ENCODE data around the gene ZFAND2A. TPM values are rescaled to one million over a fixed set of nuclear protein-coding genes. Genes with fewer than 3 reads are reported as not detected.
A peak's percentile ranks its signal among the peaks of the same experiment; 100 is the strongest.
"Not testable (repeated sequence)": the region's sequence is repeated elsewhere in the genome, so short reads cannot be mapped to it uniquely, and the experiment has no call there.

Gene ZFAND2A
- total RNA-seq, 2 donors from 2014 or later: 62.2 to 71.3 TPM

DNA sequence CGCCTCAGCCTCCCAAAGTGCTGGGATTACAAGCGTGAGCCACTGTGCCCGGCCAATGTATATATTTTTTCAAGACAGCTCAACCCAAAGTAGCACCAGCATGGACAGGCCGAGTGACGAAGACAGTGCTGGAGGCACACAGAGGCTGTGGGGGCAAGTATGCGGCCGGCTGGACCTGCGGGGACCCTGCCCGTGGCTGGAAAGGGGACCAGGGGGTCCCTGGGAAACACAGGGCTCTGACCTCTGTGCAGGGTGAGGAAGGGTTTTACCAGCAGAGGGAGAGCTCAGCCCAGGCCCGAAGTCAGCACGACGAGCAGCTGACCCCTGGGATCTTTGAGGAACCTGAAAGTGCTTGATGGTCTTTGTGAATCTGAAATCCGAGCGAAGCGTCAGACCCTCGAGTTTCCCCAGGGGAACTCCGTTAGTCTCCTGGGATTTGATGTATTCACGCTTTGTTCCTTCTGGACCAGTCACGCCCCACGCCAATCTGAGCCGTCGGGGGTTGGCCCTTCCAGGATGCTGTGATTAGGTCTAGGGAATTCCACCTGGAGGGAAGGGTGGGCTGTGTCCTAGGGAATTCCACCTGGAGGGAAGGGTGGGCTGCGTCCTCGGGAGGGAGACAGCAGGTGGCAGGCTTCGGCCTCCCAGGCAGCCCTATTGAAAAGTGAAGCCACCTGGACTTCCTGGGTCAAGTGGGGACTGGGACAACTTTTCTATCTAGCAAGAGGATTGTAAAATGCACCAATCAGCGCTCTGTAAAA, 10.9 kb upstream of the ZFAND2A start:
- DNase-seq (no peak), ATAC-seq (replicated peaks in 1 of 2) (no peak)
- no peaks in the 10 kb centered on the region for H3K27me3 Mint-ChIP-seq (ENCODE audit: low read depth)
- H3K9me3 Mint-ChIP-seq: no peaks in the 10 kb centered on the region
- peaks cover 14% of the 10 kb centered on the region for H3K4me1 Mint-ChIP-seq (ENCODE audit: low read depth)
- H3K36me3 Mint-ChIP-seq (ENCODE audit: insufficient read depth in 2 of 2): no peaks in the 10 kb centered on the region
- no peak overlapping the region for H3K4me3 Mint-ChIP-seq
- H3K27ac Mint-ChIP-seq: no peak overlapping the region

DNA sequence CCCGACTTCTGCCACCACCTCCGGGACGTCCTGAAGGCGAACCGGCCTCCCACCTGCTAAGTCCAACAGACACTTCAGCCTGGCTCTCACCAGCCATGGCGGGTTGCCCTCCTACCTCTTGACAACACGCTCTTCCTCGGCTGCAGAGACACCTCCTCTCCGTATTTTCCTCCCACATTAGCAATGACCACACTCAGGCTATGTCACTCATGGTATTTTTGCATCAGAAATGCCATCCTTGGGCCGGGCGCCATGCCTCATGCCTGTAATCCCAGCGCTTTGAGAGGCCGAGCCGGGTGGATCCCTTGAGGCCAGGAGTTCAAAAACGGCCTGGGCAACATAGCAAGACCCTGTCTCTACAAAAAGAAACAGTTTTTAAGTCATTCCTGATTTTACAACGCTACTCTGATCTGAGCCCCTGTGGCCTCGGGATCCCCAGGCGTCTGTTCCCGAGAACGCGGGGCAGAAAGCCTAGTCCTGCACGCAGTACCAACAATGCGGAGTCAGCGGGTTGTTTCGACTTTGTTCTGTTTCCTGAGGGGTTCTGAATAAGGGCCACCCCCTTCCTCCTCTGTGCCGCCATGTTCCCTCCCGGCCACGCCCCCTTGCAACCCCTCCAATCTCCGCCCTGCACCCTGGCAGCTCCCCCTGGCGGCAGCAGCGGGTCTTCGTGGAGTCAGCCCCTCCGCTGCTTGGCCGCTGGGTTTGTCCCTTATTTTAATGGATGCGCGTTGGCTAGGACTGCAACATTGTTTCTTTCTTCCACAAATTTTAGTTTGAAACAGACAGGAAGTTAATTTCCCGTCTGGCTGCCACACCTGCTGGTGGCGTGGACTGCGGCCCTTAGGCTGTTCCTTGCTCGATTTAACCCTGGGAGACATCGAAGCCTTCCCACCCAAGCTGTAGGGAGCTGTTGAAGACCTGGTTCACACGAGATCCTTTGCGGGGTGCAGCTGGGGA, 9.7 kb upstream of the ZFAND2A start:
- Mint-ChIP-seq H3K4me1 (ENCODE audit: low read depth) (peaks cover 12% of the 10 kb centered on the region), H3K4me3 (peak overlapping the region; percentile 83 to 84)

DNA sequence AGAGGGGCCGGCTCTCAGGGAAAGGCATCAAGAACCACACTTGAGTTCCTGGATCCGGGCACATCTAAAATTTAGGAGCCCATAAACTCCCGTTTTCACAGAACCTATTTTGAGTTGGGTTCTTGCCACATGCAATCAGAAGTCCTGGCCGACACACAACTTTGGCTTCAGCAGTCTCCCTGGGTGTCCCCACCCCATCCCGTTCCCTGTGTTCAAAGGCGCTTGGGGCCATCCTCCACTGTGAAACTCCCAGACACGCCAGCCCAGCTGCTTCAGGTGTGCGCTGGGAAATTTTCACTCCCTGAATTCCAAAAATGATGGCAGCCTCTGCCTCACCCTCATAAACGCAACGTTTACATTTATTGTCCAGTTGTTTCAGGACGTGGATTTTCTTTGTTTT, 8.4 kb upstream of the ZFAND2A start:
- ATAC-seq (replicated peaks in 1 of 2) (no peak), DNase-seq (no peak)
- Mint-ChIP-seq H3K4me3 (no peak overlapping the region), H3K27ac (no peak overlapping the region), H3K4me1 (ENCODE audit: low read depth) (peaks cover 12% of the 10 kb centered on the region), H3K9me3 (no peaks in the 10 kb centered on the region), H3K27me3 (ENCODE audit: low read depth) (no peaks in the 10 kb centered on the region), H3K36me3 (ENCODE audit: insufficient read depth in 2 of 2) (no peaks in the 10 kb centered on the region)

More for the DNA sequence above, 9.7 kb upstream of the ZFAND2A start:
- Mint-ChIP-seq H3K27me3 (ENCODE audit: low read depth) (no peaks in the 10 kb centered on the region), H3K27ac (peak overlapping the region; percentile 54), H3K36me3 (ENCODE audit: insufficient read depth in 2 of 2) (no peaks in the 10 kb centered on the region), H3K9me3 (no peaks in the 10 kb centered on the region)
- ATAC-seq (replicated peaks in 1 of 2) (peak; percentile 96 to 98), DNase-seq (peak; percentile 92 to 97)

DNA sequence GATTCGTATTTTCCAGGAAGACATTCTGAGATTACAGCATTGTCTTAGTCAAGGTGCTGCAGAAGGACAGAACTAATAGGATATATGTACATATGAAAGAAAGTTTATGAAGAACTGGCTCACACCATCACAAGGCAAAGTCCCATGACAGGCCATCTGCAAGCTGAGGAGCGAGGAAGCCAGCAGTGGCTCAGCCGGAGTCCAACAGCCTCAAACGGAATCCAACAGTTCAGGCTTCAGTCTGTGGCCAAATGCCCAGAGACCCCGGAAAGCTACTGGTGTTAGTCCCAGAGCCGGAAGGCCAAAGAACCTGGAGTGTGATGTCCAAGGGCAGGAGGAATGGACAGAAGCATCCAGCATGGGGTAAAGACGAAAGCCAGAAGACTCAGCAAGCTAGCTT, 4.4 kb upstream of the ZFAND2A start:
- no peaks in the 10 kb centered on the region for H3K27me3 Mint-ChIP-seq (ENCODE audit: low read depth)
- no peak overlapping the region for H3K27ac Mint-ChIP-seq
- ATAC-seq (replicated peaks in 1 of 2) (no peak), DNase-seq (no peak)
- peaks cover 14% of the 10 kb centered on the region for H3K4me1 Mint-ChIP-seq (ENCODE audit: low read depth)
- no peaks in the 10 kb centered on the region for H3K9me3 Mint-ChIP-seq
- no peak overlapping the region for H3K4me3 Mint-ChIP-seq
- no peaks in the 10 kb centered on the region for H3K36me3 Mint-ChIP-seq (ENCODE audit: insufficient read depth in 2 of 2)

DNA sequence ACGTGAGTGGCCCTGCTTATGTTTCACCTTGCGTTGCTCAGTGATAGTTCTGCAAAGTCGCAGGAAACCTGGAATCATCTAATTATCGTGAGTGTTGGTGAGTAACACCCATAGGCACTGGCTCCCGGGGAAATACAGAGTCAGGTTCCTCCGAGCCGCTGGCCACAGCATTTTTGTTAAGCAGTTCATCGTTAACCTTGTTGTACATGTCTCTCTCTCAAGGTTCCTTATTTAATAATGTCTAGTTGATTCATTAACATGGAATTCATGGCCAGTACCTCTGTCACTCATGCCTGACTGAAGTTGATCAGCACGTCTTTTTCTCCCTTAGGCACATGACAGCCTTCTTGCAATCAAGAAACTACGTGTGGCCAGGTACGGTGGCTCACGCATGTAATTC, 3.1 kb upstream of the ZFAND2A start:
- ATAC-seq (replicated peaks in 1 of 2) (no peak), DNase-seq (no peak)
- Mint-ChIP-seq H3K27ac (no peak overlapping the region), H3K4me3 (no peak overlapping the region), H3K9me3 (no peaks in the 10 kb centered on the region), H3K4me1 (ENCODE audit: low read depth) (peaks cover 21% of the 10 kb centered on the region), H3K36me3 (ENCODE audit: insufficient read depth in 2 of 2) (peaks cover 0 to 3% of the 10 kb centered on the region in 2 donors), H3K27me3 (ENCODE audit: low read depth) (no peaks in the 10 kb centered on the region)

DNA sequence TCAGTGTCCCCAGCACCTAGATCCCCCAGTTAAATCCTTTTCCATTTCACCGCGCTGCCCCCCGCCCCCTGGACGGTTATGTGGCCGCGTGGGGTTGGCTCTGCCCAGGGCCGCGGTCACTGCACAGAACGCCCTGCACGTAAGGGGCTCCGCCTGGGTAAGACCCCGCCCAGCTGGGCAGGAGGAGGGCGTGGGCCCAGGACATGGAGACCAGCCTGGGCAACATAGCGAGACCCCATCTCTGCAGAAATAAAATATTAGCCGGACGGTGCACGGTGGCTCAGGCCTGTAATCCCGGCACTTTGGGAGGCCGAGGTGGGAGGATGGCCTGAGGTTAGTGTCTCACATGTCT, 650 bp upstream of the ZFAND2A start:
- H3K36me3 Mint-ChIP-seq (ENCODE audit: insufficient read depth in 2 of 2): peaks cover 0 to 3% of the 10 kb centered on the region in 2 donors
- DNase-seq (peak in 1 of 2 donors; percentile 28), ATAC-seq (replicated peaks in 1 of 2) (peak; percentile 0 to 5)
- H3K27ac Mint-ChIP-seq: peak overlapping the region; percentile 22
- no peaks in the 10 kb centered on the region for H3K27me3 Mint-ChIP-seq (ENCODE audit: low read depth)
- no peaks in the 10 kb centered on the region for H3K9me3 Mint-ChIP-seq
- peaks cover 25% of the 10 kb centered on the region for H3K4me1 Mint-ChIP-seq (ENCODE audit: low read depth)
- H3K4me3 Mint-ChIP-seq: peak overlapping the region; percentile 72 to 89

DNA sequence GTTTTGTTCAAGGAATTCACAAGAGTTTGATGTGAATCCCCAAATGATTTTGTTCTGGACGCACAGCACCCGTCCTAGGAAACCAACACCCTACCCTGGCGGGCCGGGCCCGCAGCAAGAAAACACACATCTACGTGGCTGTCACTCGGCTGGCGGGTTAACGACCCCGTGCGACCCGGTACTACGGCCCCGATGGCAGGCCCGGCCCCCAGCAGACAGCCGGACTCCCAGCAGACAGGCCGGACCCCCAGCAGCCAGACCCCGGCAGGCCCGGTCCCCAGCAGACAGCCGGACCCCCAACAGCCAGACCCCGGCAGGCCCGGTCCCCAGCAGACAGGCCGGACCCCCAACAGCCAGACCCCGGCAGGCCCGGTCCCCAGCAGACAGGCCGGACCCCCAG, 765 bp downstream of the ZFAND2A start:
- peak overlapping the region; percentile 91 for H3K4me3 Mint-ChIP-seq
- peaks cover 25% of the 10 kb centered on the region for H3K4me1 Mint-ChIP-seq (ENCODE audit: low read depth)
- not testable (repeated sequence) for H3K9me3 Mint-ChIP-seq; H3K27me3 Mint-ChIP-seq (ENCODE audit: low read depth); DNase-seq; ATAC-seq (replicated peaks in 1 of 2); H3K36me3 Mint-ChIP-seq (ENCODE audit: insufficient read depth in 2 of 2)
- peak overlapping the region; percentile 92 for H3K27ac Mint-ChIP-seq

DNA sequence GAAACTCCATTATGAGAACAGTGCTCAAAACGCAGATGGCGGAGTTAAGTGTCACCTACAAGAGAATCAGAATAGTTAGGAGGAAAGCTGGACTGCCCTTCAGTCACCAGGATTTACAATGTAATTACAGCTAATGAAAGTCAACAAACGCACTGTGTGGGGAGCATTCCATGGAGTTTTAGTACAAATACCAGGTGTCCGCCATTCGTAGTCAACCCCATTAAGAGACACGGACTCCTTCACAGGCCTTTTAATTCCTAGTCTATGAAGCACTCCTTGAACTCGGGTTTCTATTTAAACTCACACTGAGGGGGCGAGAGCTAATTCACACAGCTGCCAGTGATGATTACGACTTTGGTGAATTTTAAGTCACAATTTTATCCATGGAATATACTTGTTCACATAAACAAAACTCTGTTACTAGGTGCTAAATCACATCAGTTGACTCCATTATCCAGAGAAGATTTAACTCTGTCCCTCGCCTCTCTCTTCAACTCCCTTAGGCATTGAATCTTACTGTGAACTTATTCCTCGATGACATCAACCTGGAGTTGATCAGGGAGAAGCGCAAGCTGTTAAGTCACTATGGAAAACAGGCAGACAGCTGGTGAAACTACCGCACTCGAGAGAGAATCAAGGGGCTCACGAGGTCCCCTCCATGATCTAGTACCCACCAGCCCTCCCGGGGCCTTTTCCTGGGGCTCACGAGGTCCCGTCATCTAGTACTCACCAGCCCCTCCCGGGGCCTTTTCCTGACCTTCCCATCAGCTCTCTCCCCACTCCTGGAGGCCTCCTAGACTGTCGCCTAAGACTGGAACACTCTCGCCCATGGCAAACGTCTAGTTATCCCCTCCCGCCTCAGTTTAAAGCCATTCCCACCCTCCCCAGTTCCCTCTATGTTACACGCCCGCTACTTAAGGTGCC, 1.5 kb downstream of the ZFAND2A start:
- Mint-ChIP-seq H3K4me1 (ENCODE audit: low read depth) (peaks cover 25% of the 10 kb centered on the region), H3K9me3 (no peaks in the 10 kb centered on the region), H3K27me3 (ENCODE audit: low read depth) (no peaks in the 10 kb centered on the region), H3K4me3 (peak overlapping the region; percentile 91), H3K36me3 (ENCODE audit: insufficient read depth in 2 of 2) (peaks cover 4 to 5% of the 10 kb centered on the region in 2 donors), H3K27ac (peak overlapping the region; percentile 92)
- DNase-seq (no peak), ATAC-seq (replicated peaks in 1 of 2) (no peak)

DNA sequence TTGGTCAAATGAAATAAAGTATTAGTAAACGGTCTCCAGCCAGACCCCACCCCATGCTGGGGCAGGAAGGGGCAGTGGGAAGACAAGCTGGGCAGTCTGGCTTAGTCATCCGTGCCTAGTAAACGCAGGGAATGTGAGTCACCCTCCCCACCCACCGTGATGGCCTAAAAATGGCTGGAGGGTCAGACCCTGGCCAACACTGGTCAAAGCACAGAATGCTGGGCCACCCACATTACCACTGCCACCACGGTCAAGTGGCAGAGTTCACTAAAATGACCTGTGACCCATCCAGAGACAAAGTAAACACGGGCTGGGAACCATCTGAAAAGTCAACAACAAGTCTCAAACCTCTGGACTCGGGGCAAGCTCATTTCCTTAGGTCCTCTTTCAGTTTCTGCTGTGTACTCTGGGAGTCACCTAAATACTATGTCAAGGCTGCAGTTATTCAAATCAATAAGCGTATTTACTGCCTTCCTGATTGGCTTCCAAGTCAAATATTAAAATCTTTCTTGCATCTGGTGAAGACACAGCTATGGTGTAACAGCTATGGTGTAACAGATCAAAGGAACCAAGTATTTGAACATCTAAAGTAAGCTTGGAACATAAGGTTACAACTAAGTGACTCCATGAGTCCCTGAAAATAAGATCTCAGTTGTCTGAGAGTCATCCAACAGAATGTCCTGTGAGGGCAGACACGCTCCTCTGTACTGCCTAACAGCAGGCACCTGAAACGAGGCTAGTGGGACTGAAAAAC, 3.0 kb downstream of the ZFAND2A start:
- Mint-ChIP-seq H3K27me3 (ENCODE audit: low read depth) (no peaks in the 10 kb centered on the region), H3K4me3 (no peak overlapping the region), H3K27ac (no peak overlapping the region), H3K36me3 (ENCODE audit: insufficient read depth in 2 of 2) (peaks cover 6% of the 10 kb centered on the region in 2 donors), H3K4me1 (ENCODE audit: low read depth) (peaks cover 25% of the 10 kb centered on the region), H3K9me3 (no peaks in the 10 kb centered on the region)
- ATAC-seq (replicated peaks in 1 of 2) (no peak), DNase-seq (no peak)

DNA sequence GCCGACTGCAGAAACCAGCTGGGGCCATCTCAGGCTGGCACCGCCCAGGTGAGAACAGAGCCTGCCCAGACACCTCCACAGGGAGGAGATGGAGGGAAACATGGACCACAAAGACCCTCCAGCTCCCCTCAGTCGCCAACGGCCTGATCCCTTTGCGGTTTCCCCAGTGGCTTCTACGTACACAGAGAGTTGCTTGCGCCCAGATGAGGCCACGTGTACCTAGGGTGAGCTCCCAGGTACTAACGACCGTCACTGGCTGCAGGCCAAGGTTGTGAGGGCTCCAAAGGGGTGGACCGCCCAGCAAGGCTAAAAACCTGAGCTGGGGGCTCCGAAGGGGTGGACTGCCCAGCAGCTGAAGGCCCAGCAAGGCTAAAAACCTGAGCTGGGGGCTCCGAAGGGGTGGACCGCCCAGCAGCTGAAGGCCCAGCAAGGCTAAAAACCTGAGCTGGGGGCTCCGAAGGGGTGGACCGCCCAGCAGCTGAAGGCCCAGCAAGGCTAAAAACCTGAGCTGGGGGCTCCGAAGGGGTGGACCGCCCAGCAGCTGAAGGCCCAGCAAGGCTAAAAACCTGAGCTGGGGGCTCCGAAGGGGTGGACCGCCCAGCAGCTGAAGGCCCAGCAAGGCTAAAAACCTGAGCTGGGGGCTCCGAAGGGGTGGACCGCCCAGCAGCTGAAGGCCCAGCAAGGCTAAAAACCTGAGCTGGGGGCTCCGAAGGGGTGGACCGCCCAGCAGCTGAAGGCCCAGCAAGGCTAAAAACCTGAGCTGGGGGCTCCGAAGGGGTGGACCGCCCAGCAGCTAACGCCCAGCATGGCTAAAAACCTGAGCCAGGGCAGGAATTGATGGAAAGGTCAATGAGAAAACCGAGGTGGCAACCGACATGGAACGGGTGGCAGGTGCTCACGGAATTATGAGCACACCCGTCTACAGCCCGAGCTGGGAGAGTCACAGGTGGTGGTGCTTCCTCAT, 3.9 kb downstream of the ZFAND2A start:
- H3K27me3 Mint-ChIP-seq (ENCODE audit: low read depth); H3K9me3 Mint-ChIP-seq; H3K36me3 Mint-ChIP-seq (ENCODE audit: insufficient read depth in 2 of 2); H3K4me3 Mint-ChIP-seq; H3K27ac Mint-ChIP-seq; ATAC-seq (replicated peaks in 1 of 2); DNase-seq: not testable (repeated sequence)
- H3K4me1 Mint-ChIP-seq (ENCODE audit: low read depth): peaks cover 21% of the 10 kb centered on the region

DNA sequence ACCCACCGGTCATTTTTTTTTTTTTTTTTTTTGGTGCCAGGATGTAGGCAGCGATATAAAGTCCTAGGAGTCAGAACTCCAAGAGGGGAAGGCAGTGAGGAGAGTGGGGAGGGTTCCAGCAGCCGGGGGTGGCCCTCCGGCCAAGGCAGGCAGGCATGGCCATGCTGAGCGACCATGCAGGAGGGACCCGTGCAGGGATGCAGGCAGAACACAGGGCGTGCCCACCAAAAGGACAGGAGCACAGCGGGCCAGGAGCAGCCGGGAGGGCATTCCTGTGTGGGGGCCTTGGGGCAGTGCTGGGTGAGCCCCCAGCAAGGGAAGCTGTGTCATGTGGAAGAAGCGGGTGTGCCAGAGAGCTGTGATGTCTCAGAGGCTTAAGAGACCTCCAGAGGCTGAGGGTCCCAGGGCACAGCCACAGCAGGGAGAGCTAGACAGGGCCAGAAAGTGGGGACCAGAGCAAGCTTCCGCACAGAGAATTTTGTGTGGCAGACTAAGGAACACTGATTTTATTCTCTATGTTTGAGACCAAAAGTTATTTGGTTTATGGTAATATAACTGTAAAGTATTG, 5.7 kb downstream of the ZFAND2A start:
- Mint-ChIP-seq H3K27ac (peak overlapping the region; percentile 11), H3K36me3 (ENCODE audit: insufficient read depth in 2 of 2) (peaks cover 6 to 8% of the 10 kb centered on the region in 2 donors), H3K4me1 (ENCODE audit: low read depth) (peaks cover 16% of the 10 kb centered on the region), H3K4me3 (no peak overlapping the region), H3K27me3 (ENCODE audit: low read depth) (no peaks in the 10 kb centered on the region), H3K9me3 (no peaks in the 10 kb centered on the region)
- ATAC-seq (replicated peaks in 1 of 2) (peak in 1 of 2 donors; percentile 13), DNase-seq (no peak)

Data from activated T-cell treated with anti-CD3 and anti-CD28 coated beads, Interleukin-2, amount 50 U/mL, for 72 hours (primary cell).